GM12873 (cell line): Measurements from ENCODE around the gene N4BP3.

Experiments used
- CTCF ChIP-seq: IDR thresholded peaks from 2 replicates; pipeline ENCODE4 v1.5.1; 2012; ENCODE audit warnings: low read depth, mild to moderate bottlenecking, moderate library complexity, low read length, control low read depth; ENCODE audit not compliant: insufficient read depth; ENCODE audit errors: missing control alignments

N4BP3 gene

DNA sequence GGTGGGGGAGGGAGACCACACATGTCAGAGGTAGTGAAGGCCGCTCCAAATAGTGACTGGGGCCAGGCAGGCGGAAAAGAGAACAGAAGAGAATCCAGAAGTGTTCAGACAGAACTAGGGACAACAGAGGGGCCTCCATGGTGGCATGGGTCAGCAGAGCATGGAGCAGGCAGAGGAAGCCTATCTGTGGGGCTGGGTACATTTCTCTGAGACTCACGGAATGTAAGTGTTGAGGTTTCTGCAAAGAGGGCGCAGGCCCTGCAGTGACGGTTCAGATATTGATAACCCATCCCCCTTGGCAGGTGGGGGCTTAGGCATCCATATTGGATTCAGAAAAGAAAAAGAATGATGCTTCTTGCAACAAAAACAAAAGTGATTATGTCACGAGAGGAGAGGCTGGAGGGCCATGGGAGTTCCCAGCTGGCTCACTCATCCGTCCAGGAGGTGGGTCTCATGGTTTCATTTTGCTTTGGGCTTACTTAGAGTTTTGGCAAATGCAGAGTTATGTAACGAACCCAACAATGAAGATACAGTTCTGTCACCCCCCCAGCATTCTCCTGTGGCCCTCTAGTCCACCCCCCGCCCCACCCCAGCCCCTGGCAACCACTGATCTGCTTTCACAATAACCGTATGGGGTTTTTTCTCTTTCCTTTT is 12.0 kb downstream of the N4BP3 start:
- no peak for TF ChIP-seq CTCF

DNA sequence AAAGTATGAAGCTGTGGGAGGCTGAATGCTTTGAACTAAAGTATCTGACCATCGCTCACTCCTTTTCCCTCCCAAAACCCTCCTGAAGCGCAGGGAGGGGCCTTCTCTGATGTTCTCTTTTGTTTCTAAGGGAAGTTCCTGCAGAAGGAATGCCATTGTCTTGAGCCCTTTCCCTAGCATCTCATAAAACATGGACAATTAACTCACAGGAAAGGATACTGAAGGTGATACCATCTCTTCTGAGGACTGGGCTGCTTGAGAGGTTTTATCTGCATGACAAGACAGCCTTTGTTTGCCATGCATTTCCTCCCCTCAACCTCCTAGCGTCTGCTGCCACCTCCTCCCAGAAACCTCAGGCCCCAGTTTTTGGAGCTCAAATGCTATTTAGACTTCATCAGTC is 13.2 kb downstream of the N4BP3 start:
- no peak for TF ChIP-seq CTCF

GRCh38 chr5:178129296-178129695 is 16.0 kb downstream of the N4BP3 start:
- no peak for TF ChIP-seq CTCF

GRCh38 chr5:178130576-178131445 is 17.5 kb downstream of the N4BP3 start, which contains the start of gene RMND5B:
TSS of gene RMND5B (plus strand) at chr5:178131014. CDS start at chr5:178138120, 7,106 bp downstream.
- no peak for TF ChIP-seq CTCF

GRCh38 chr5:178131446-178131996 is 18.2 kb downstream of the N4BP3 start:
- TF ChIP-seq CTCF: no peak

DNA sequence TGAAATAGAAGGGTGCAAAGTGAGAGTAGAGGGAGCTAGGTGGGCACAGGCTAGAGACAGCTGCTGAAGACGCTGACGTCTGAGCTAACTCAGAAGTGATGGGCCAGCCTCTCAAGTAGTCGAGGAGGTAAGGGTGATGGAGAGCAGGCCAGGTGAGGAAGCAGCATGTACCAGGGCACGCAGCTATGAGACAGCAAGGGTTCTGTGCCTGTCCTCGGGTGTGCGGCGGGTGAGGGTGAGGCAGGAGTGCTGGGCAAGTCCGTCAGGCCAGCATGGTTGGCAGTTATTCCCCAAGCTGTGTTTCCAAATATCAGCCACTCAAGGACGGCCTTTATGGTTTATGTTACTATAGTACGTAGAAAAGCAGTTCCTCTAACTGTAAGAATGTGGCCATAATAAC is 23.7 kb downstream of the N4BP3 start:
- TF ChIP-seq CTCF: no peak

- no peak for TF ChIP-seq CTCF
These were observed 24.7 kb downstream of the N4BP3 start for GRCh38 chr5:178137991-178138390.
